K562 (cell line): ENCODE results near the gene COQ3. TPM values are rescaled to one million over a fixed set of nuclear protein-coding genes. Genes with fewer than 3 reads are reported as not detected.

Experiments
- CREM ChIP-seq: IDR thresholded peaks from 2 replicates; pipeline ENCODE4 v1.6.1; 2014; ENCODE audit warnings: antibody characterized with exemption, low read depth
- CXXC5 ChIP-seq: fragments of 250-450 bp; sonication (Bioruptor Pico); IDR thresholded peaks from 2 replicates; pipeline ENCODE4 v1.8.0; 2022; ENCODE audit warnings: inconsistent platforms, mild to moderate bottlenecking, moderate library complexity
- GABPB1 ChIP-seq: sonication (generic); formaldehyde crosslinking; IDR thresholded peaks from 2 replicates; pipeline ENCODE4 v1.8.0; 2022; ENCODE audit warnings: mild to moderate bottlenecking, missing genetic modification reagents
- GATAD2A ChIP-seq: fragments of 450-650 bp; IDR thresholded peaks from 2 replicates; pipeline ENCODE4 v1.6.1; 2017
- HDAC8 ChIP-seq: fragments of 450-650 bp; IDR thresholded peaks from 2 replicates; pipeline ENCODE4 v1.6.1; 2016; ENCODE audit warnings: mild to moderate bottlenecking, missing genetic modification characterization, moderate library complexity, missing compliant biosample characterization
- HNRNPL ChIP-seq: fragments of 200-400 bp; formaldehyde crosslinking; IDR thresholded peaks from 2 replicates; pipeline ENCODE4 v1.6.1; 2017; ENCODE audit warnings: low read depth, mild to moderate bottlenecking, low read length
- HSF4 ChIP-seq: fragments of 250-450 bp; sonication (Bioruptor Pico); IDR thresholded peaks from 2 replicates; pipeline ENCODE4 v2.1.2; 2022; ENCODE audit warnings: mild to moderate bottlenecking, moderate library complexity, borderline replicate concordance
- JUNB ChIP-seq: fragments of 450-650 bp; formaldehyde crosslinking; conservative IDR thresholded peaks from 2 replicates; pipeline ENCODE4 v1.4.0; 2020; ENCODE audit warnings: mild to moderate bottlenecking
- KAT7 ChIP-seq: sonication (generic); formaldehyde crosslinking; IDR thresholded peaks from 2 replicates; pipeline ENCODE4 v1.8.0; 2022; ENCODE audit warnings: missing genetic modification reagents, mild to moderate bottlenecking, borderline replicate concordance
- MECOM ChIP-seq: fragments of 250-450 bp; sonication (Bioruptor Pico); IDR thresholded peaks from 2 replicates; pipeline ENCODE4 v1.8.0; 2022; ENCODE audit warnings: inconsistent platforms
- POLR2AphosphoS5 ChIP-seq: IDR thresholded peaks from 2 replicates; pipeline ENCODE4 v1.6.1; 2011; ENCODE audit warnings: mild to moderate bottlenecking, low read depth, low read length, moderate library complexity; ENCODE audit not compliant: control insufficient read depth, insufficient read depth
- SUPT5H ChIP-seq: fragments of 450-650 bp; IDR thresholded peaks from 2 replicates; pipeline ENCODE4 v1.6.1; 2016
- TEAD4 ChIP-seq, 2 experiments: sonication (generic) in 1 of 2; formaldehyde crosslinking in 1 of 2; IDR thresholded peaks; 2 replicates each; pipeline versions ENCODE4 v1.6.1 to v1.8.0; 2012 to 2022; ENCODE audit warnings: borderline replicate concordance in 1 of 2, inconsistent platforms in 1 of 2, low read length in 1 of 2, mild to moderate bottlenecking in 1 of 2, missing genetic modification reagents in 1 of 2
- THRAP3 ChIP-seq: fragments of 450-650 bp; IDR thresholded peaks from 2 replicates; pipeline ENCODE4 v1.6.1; 2016; ENCODE audit warnings: mild to moderate bottlenecking, inconsistent platforms, borderline replicate concordance
- ZBTB1 ChIP-seq: sonication (generic); formaldehyde crosslinking; IDR thresholded peaks from 2 replicates; pipeline ENCODE4 v1.8.1; 2023; ENCODE audit warnings: missing genetic modification reagents, low read depth, mild to moderate bottlenecking, borderline replicate concordance
- ZNF134 ChIP-seq: fragments of 250-450 bp; sonication (Bioruptor Pico); conservative IDR thresholded peaks from 2 replicates; pipeline ENCODE4 v1.4.0; 2020
- ZNF436 ChIP-seq: fragments of 250-450, 450-650 bp; sonication (Bioruptor Pico); formaldehyde crosslinking; IDR thresholded peaks from 2 replicates; pipeline ENCODE4 v1.7.0; 2020; ENCODE audit warnings: mild to moderate bottlenecking
- ZNF780A ChIP-seq: fragments of 250-450 bp; sonication (Bioruptor Pico); IDR thresholded peaks from 2 replicates; pipeline ENCODE4 v1.5.0; 2021; ENCODE audit warnings: mild to moderate bottlenecking
- polyA plus RNA-seq, 8 experiments: library from polyadenylated mRNA; depleted of rRNA in 4 of 8; stranded (reverse) in 5 of 8; unstranded in 3 of 8; fragments of >200 nt; fragmentation: Nextera tagmentation in 2 of 8; fragmentation: Illumina TruSeq in 1 of 8; extraction: Ambion mirVana in 2 of 8; extraction: Trizol in 1 of 8; gene quantifications; 2 replicates each; pipeline versions ENCODE4 v1.2.1 to v1.2.3, GENCODE V29; 2011 to 2014; ENCODE audit warnings: inconsistent platforms in 1 of 8, missing spikeins in 1 of 8
- total RNA-seq, 7 experiments: library from RNA; depleted of rRNA in 6 of 7; stranded (reverse); fragments of >200 nt in 6 of 7; fragmentation: Illumina TruSeq in 2 of 7; extraction: Trizol in 2 of 7; gene quantifications; 2 replicates each; pipeline versions ENCODE4 v1.2.1 to v1.2.3, GENCODE V29; 2011 to 2021; ENCODE audit warnings: low replicate concordance in 1 of 7
- TF ChIP-seq, protein P1 (sequence below): sonication (generic); formaldehyde crosslinking; IDR thresholded peaks from 2 replicates; pipeline ENCODE4 v1.9.0; 2022; ENCODE audit warnings: mild to moderate bottlenecking, missing genetic modification reagents
- TF ChIP-seq, protein P2 (sequence below), 2 experiments: fragments of 450-650 bp; IDR thresholded peaks; 2 replicates each; pipeline ENCODE4 v1.6.1; 2018; ENCODE audit warnings: mild to moderate bottlenecking in 2 of 2, low read depth in 1 of 2; ENCODE audit not compliant: partially characterized antibody in 2 of 2
- TF ChIP-seq, protein P3 (sequence below): sonication (generic); formaldehyde crosslinking; IDR thresholded peaks from 2 replicates; pipeline ENCODE4 v1.8.0; 2022; ENCODE audit warnings: missing genetic modification reagents, mild to moderate bottlenecking, borderline replicate concordance
- TF ChIP-seq, protein P4 (sequence below), 2 experiments: fragments of 250-450 bp in 1 of 2; fragments of 450-650 bp in 1 of 2; sonication (Bioruptor Pico) in 1 of 2; IDR thresholded peaks; 2 replicates each; pipeline versions ENCODE4 v1.6.1 to v1.8.0; 2016 to 2021; ENCODE audit warnings: mild to moderate bottlenecking in 2 of 2, moderate library complexity in 2 of 2, missing compliant biosample characterization in 1 of 2, missing genetic modification characterization in 1 of 2

The COQ3 gene
- total and polyA plus RNA-seq, 9 of the 15 experiments (the other 6 are each of a cell fraction or from before 2014, with no cell fraction given): 16.9 to 137 (median 33.9) TPM

DNA sequence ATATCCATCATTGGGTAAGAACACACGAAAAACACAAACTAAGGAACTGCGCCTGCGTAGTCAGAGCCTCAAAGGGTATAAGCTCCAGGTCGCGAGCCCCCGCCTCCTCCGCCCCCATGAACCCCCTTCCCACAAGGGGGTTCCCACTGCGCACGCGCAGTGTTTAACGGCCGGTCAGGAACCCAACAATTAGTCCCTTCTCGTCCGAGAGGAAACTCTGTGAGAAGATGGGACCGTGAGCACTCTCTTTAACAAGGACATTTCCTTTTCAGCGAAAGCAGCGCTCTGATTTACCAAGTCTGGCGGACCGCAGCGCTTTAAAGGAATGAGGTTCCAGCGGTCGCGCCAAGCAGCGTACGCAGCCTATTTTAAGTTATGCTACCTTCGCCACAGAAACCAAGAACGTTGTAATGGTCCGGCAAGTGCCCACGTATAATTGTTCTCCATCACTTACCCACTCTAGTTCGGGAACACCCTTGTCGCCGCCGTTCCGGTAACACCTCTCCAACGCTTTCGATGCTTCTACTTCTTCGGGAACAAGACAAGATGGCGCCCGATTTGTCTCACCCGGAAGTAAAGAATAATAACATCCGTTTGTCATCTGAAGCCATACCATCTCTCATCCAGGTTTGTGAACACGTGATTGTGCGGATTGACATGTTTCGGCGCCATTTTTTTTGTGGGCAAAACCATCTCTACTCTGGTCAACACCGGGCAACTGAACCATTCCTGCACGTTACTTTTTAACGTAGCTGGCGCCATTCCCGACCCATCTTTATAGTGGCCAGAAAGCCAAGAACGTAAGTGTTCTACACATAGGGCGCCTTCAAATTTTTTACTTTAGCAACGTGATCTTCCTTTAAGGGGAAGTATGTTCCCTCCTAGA lies 31.0 kb upstream of the COQ3 start, which contains the start of gene PNISR (continued):
- TF ChIP-seq ZNF436 (CRISPR knock-in tag) (no peak), HSF4 (no peak), POLR2AphosphoS5 (peak; percentile 90), SUPT5H (peak; percentile 93), HNRNPL (no peak), GABPB1 (peak; percentile 94), MECOM (CRISPR knock-in tag) (no peak), ZNF134 (CRISPR knock-in tag) (no peak), ZBTB1 (no peak), THRAP3 (no peak), HDAC8 (tag) (0 out of 2 replicates have a peak, but pooled peaks have one; percentile 31), CXXC5 (CRISPR knock-in tag) (peak; percentile 85), CREM (peak; percentile 74), GATAD2A (no peak), JUNB (no peak), KAT7 (CRISPR knock-in tag) (no peak), TEAD4 (IDR thresholded peaks at IDR 0.05; ENCODE audit: low read length) (no peak; the same call in 1 of the 2 replicates), TEAD4 (CRISPR knock-in tag; IDR thresholded peaks at IDR 0.05; ENCODE audit: borderline replicate concordance) (no peak), ZNF780A (CRISPR knock-in tag) (no peak)
- TF ChIP-seq, protein P1, sequence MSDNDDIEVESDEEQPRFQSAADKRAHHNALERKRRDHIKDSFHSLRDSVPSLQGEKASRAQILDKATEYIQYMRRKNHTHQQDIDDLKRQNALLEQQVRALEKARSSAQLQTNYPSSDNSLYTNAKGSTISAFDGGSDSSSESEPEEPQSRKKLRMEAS (CRISPR knock-in tag): peak; percentile 71
- TF ChIP-seq, protein P2, sequence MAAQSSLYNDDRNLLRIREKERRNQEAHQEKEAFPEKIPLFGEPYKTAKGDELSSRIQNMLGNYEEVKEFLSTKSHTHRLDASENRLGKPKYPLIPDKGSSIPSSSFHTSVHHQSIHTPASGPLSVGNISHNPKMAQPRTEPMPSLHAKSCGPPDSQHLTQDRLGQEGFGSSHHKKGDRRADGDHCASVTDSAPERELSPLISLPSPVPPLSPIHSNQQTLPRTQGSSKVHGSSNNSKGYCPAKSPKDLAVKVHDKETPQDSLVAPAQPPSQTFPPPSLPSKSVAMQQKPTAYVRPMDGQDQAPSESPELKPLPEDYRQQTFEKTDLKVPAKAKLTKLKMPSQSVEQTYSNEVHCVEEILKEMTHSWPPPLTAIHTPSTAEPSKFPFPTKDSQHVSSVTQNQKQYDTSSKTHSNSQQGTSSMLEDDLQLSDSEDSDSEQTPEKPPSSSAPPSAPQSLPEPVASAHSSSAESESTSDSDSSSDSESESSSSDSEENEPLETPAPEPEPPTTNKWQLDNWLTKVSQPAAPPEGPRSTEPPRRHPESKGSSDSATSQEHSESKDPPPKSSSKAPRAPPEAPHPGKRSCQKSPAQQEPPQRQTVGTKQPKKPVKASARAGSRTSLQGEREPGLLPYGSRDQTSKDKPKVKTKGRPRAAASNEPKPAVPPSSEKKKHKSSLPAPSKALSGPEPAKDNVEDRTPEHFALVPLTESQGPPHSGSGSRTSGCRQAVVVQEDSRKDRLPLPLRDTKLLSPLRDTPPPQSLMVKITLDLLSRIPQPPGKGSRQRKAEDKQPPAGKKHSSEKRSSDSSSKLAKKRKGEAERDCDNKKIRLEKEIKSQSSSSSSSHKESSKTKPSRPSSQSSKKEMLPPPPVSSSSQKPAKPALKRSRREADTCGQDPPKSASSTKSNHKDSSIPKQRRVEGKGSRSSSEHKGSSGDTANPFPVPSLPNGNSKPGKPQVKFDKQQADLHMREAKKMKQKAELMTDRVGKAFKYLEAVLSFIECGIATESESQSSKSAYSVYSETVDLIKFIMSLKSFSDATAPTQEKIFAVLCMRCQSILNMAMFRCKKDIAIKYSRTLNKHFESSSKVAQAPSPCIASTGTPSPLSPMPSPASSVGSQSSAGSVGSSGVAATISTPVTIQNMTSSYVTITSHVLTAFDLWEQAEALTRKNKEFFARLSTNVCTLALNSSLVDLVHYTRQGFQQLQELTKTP (IDR thresholded peaks at IDR 0.05; ENCODE audit: low read depth in 1 of 2, partially characterized antibody in 2 of 2): peak in 1 of 2 experiments; percentile 6
- TF ChIP-seq, protein P3, sequence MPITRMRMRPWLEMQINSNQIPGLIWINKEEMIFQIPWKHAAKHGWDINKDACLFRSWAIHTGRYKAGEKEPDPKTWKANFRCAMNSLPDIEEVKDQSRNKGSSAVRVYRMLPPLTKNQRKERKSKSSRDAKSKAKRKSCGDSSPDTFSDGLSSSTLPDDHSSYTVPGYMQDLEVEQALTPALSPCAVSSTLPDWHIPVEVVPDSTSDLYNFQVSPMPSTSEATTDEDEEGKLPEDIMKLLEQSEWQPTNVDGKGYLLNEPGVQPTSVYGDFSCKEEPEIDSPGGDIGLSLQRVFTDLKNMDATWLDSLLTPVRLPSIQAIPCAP (CRISPR knock-in tag): no peak
- TF ChIP-seq, protein P4, sequence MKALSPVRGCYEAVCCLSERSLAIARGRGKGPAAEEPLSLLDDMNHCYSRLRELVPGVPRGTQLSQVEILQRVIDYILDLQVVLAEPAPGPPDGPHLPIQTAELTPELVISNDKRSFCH (CRISPR knock-in tag; IDR thresholded peaks at IDR 0.05): no peak
- TF ChIP-seq, protein P4 (tag; IDR thresholded peaks at IDR 0.05): no peak
